Raji (cell line): ENCODE data around the gene RBBP8NL.

Source experiments
- POLR2A ChIP-seq: IDR thresholded peaks from 2 replicates; pipeline ENCODE4 v1.6.1; 2011; ENCODE audit warnings: low read depth, low read length, control low read depth; ENCODE audit not compliant: insufficient read depth

The RBBP8NL gene

DNA sequence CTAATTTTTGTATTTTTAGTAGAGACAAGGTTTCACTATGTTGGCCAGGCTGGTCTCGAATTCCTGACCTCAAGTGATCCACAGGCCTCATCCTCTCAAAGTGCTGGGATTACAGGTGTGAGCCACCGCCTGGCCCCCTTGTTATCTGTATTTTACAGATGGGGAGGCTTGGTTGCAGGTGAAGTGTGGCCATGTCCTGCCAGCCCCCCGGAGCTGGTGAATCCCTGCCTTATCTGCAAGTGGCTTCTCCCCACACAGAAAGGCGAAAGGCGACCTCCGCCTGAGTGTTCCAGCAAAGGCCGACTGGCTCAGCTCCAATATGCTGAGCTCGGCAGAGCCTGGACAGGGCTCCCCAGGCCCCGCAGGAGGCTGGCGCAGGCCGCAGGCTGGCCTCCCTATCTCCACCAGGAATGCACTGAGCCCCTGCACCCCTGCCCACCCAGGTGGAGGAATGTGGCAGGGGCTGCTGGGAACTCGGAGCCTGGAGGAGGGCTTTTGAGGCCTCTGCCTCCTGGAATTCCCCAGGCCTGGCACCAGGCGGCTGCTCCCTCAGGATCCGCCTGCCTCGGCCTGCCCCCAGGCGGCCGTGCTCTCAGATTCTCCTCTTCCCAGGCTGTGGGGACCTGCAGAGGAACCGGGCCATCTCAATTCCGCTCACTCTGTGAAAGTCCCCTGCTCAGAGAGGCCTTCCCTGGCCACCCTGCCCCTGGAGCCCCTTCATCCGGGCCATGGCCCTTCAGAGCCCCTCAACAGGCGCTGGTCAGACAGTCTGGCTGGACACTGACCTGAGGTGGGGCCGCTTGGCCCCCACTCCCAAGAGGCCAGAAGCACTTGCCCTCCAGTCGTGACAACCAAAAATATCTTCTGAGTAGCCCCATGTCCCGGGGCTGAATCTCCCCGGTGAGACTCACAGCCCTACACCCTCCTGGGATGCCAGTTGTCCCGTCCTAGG lies 51.0 kb downstream of the RBBP8NL start:
- TF ChIP-seq POLR2A = no peak

DNA sequence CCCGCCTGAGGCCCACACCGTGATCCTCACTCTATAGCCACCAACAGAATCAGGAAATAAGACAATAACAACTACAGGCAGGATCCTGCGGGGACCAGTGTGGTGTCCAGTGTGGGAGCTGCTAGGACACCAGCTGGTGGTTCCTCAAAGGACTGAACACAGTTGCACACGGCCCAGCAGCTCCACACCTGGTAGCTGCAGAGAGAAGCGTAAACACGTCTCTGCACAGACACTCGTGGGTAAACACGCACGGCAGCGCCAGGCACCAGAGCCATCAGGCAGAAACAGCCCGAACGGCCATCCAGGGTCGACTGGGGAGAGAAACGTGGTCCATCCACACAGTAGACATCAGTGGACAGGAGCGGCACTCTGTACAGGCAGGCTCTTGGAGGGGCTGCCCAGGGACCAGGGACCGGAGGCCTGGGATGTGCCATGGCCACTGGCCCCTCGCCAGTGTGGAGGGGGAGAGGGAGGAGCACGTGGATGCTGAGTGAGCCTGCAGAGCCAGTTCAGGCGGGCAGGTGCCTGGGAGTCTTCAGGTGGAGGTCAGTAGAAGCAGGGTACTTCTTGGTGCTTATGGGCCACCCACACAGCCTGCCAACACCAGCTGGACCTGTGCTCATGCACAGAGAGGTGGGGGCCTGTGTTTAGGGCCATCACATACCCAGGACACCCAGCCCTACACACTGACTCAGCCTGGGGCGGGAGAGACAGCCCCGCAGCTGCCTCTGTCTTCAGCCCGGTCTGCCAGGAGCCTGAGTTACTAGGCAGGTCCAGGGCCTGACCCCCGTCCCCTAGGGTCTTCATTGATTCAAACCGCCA lies 52.8 kb downstream of the RBBP8NL start:
- no peak for TF ChIP-seq POLR2A

DNA sequence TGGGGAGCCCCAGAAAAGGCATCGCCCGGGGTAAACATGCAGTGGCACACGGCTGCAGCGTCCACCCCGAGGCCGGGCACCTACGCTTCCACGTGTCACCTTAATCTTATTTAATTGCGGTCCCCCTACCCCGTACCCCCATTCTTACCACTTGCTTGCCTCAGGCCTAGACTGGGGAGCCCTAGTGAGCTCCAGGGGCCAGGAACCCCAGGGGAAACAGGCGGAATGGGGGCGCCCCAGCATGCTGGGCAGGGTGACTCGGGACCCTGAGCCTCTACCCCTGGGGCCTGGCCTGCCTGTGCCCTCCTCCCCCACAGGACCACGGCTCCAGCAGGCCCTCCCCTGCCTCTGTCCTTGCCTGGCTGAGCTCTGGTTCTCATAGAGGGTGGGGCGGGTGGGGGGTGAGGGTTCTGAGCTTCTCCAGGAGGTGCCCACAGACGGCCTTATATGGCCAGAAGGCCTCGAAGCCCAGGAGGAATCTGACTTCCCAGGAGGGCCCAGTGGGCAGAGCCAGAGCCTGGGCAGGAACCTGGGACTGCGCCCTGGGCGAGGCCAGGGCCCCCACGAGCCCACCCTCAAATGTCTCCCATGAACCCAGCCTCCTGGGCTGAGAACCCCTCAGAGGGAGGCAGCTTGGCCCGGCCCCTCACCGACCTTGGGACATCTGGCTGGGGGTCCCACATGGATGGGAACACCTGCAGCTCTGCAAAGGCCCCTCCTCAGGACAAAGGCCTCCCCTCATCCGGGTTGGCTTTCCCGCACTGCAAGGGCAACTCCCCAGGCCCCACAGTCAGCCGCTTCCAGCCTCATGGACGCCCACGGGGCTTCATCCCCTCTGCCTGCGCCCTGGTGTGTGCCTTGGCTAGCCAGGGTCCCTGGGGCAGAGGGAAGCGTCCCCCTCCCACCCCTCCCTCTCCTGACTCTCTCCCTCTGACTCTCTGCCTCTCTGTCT lies 55.0 kb downstream of the RBBP8NL start:
- TF ChIP-seq POLR2A = no peak

DNA sequence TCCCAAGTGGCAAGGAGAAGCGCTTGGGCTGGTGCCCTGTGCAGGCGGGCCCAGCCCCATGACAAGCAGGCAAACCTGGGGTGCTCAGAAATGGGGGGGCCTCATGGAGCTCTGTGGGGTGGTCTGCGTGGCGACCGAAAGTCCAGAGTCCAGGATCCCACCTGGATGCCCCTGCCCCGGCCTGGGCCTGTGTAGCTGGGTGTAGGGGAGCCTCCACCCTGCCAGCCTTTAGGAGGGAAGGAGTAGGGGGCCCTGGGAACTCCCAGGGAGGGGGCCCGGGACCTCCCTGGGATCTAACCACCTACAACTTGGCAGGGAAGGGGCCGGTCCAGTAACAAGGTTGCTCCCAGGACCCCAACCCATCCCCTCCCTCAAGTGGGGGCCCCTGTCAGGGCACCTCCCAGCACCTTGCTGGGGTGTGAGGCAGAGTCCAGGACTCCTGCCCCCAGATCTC lies 55.7 kb downstream of the RBBP8NL start:
- TF ChIP-seq POLR2A = no peak

DNA sequence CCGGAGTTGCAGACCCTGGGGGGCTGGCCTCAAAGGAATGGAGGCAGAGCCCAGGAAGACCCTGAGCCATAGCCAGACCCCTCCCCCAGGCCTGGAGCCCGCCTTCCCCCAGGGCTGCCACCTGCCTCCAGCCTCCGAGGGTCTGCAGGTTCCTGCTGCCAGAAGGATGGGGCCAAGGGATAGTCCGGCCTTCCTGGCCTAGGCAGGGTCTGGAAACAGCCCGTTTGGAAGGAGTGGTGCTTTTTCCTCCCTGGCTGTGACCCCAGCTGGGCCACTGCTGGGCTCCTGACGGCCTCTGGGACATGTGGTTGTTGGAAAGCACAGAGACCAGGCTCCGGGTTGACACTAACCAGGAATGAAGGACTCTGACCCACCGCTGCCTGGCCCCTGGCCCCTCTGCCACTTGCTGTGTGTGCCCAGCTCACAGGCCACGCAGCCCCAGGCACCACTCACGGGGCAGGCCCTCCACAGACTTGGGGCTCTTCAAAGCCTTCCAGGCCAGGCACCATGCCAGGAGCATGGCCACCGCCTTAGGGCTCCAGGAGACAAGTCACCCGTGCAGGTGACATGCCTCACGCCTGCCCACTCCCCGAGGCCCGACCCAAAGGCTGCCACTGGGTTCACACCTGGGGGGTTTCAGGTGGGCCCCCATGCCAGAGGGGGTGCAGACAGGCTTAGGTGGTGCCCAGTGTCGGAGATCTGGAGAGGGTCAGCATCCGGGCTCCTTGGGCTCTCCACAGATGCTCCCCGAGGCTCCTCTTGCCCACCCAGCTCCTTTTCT lies 56.3 kb downstream of the RBBP8NL start:
- TF ChIP-seq POLR2A = no peak

DNA sequence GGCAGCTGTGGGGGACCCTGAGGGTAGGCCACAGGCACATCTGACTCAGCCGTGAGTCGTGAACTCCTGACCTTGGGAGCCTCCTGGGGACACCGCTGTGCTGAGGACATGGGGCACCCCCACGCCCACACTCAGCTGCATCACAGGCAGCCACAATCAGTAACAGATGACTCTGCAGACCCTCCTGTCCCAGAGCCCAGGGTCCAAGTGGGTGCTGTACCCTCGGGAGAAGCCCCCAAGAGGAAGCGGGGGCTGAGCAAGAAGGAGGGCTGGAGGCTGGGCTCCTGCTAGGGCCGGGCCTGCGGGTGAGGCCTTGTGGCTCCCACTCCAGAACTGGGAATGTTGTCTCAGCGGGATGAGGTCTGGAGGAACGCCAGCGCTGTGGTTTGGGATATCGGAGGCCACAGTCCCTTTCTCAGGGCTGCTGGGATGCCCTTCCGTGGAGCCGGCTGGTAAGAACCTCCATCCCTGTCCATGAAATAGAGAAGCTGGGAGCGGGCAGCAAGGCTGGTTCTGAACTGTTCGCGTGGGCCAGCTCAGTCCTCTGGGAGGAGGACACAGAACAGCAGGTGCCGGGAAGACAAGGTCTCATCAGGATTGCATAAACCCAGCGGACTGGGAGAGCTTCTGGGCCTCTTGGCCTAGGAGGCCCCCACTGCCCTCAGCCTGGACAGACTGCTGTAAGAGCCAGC lies 57.1 kb downstream of the RBBP8NL start:
- TF ChIP-seq POLR2A = no peak

DNA sequence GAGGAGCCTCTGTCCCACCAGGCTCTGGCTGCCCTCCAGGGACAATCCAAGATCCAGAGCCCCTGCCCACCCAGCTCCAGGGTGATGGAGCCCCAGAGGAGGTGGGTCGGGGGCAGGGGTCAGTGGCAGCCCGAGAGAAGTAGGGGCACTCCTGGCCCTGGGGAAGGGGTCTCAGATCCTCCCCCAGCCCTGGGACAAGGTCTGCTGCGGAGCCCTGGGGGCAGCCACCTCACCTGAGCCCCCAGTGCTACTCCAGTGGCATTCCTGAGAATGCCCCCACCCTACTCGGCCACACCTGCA lies 57.6 kb downstream of the RBBP8NL start:
- TF ChIP-seq POLR2A = no peak

DNA sequence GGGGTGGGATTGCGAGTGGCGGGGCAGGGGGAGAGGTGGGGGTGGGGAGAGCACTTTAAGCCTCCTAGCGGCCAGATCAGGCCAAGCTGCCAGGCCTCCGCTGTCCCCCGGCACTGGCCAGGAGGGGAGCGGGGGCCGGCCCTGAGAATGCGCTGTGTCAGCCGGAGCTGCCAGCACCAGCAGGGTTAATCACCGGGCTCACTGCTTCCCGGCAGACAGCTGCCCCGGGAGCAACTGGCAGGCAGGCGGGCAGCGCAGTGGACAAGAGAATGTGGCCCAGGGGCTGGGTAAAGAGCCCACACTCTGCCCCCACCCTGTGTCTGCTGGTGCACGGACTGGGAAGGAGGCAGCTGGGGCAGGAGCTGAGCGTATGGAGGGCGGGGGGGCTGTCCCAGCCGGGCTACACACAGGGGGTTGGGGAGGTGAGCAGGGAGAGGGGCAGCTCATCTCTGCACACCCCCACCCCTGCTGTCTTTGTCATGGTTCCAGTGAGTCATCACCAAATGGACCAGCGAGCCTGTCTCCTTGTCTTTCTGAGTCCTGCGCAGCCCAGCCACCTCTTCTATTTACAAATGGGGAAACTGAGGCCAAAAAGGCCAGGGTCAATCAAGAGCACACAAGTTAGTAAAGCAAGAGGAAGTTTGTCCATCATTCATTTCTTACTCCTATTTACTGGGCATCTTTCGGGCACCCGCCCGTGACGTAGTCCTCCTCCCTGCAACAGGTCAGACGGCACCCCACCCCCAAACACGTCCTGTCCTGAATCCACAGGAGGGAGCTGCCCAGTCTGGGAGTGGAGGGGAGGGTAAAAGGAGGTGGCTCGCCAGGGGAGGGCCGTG lies 58.1 kb downstream of the RBBP8NL start:
- TF ChIP-seq POLR2A = no peak

DNA sequence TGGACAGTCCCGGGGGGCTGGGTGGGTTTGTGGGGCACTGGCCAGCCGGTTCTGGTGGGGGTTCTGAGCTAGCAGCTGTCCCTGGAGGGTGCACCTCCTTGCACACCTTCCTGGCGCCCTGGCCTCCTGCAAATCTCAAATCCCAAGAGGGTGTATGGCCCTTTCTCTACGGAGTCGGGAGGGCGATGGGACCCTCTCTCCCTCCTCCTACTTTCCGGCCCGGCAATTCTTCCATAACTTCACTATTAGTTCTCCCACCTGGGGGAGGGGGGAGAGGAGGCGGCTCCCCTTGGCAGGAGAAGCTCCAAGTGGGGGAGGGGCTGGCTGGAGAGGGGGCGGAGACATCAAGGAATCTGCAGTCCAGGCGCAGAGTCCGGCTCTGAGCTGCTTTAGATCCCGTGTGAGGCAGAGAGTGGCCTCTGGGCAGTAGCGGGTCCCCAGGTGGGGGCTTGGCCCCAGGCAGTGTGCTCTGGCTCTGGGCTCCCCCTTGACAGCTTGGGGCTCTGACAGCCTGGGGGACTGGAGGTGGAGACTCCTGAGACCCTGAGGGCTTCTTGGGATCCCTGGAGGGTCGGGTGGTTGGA lies 58.9 kb downstream of the RBBP8NL start:
- TF ChIP-seq POLR2A = no peak

DNA sequence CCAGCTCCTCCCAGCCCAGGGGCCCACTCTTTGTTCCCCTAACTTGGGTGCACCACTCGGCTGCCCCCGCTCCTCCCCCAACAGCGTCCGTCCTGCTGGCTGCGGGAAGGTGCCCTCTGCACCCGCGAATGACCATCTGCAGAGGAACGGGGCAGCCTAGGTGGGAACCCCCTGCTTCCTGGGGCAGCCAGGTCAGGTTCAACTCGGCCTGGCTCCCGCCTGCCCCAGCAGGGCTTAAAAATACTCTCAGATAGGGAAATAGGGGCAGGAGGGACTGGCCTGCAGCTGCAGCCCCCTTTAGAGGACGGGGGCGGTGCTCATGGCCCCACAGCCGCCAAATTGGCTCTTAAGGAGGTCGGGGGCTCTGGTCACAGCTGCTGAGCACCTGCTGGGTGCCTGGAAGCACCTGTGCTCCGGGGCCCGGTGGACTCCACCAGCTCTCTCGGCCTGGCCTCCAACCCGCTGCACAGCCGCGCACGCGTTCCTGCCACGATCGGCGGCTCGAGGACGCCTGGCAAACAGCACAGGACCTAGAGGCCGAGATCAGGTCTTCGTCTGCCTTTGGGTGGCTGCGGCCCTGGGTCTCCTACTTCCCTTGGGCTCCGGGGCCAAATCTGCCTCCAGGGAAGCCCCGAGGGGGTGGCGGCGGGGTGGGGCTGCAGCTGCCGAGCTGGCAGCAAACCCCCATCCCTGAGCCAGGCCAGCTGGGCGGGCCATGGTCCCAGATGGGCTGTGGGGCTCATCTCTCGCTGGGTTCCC lies 59.5 kb downstream of the RBBP8NL start:
- TF ChIP-seq POLR2A = no peak

DNA sequence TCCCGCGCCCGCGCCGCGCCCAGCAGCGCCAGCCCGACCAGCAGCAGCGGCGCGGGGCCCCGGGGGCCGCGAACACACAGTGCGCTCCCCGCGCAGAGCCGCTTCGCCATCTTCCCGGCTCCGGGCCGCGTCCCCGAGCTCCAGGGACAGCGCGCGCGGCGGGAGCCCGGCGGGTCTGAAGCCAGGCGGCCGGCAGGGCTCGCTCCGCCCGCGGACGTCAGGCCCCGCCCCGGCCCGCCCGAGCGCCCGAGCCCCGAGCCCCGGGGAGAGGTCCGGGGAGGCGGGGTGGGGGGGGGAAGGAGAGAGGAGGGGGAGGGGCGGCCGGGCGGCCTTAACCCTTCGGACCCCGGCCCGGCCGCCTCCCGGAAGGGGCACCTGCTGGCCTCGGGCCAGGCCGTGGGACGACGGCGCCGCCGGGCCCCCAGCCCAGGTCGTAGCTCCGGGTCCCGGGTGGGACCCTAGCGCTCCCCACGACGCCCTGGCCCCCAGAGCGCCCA lies 60.2 kb downstream of the RBBP8NL start, which contains the start of gene LAMA5:
Gene LAMA5, minus strand, starts transcription at position 177 of the 497 bp plus-strand sequence. Its CDS starts 67 bp downstream, at position 110.
- no peak for TF ChIP-seq POLR2A
